Endothelial cell of hepatic sinusoid (primary cell): ENCODE results near the gene KCNT1.

Experiments
- in situ Hi-C: cut with HindIII; loops from 2 replicates; pipeline ENCODE4 v1.10.0; 2017; ENCODE audit warnings: low sequenced_read_pairs

The KCNT1 gene

DNA sequence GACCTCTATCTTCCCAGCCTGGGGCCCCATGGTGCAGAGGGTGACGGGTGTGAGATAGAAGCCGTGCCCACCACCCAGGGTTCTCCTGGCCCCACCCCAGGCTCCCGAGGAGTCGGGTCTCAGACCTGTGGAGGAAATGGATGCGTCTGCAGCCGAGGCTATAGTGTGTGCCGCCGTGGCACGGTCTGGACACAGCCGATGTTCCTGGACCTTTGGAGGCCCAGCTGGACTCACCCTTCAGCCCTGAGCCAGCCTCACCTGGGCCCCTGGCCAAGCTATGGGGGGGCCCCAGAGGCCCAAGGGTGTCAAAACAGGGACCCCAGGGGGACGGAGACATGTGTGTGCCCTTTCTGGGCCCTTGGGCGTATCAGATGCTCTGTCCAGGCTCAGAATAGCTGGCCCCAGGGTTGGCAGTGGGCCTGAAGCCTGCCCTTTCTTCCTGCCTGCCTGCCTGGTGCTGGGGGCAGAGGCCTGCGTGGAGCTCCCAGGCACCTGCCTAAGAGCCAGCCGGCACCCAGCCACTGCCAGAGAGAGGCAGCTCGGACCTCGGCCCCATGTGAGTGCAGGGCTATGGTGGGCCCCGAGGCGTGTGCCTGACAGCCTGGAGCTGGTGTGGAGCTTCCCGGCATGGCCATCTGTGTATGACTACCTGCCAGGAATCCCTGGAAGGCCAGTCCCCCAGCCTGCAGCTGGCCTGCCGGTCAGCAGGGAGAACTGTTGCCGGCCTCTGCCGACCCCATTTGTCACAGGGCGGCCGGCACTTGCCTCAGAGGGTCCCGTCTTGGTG lies 41.8 kb downstream of the KCNT1 start:
- in situ Hi-C loops: no loop called here

DNA sequence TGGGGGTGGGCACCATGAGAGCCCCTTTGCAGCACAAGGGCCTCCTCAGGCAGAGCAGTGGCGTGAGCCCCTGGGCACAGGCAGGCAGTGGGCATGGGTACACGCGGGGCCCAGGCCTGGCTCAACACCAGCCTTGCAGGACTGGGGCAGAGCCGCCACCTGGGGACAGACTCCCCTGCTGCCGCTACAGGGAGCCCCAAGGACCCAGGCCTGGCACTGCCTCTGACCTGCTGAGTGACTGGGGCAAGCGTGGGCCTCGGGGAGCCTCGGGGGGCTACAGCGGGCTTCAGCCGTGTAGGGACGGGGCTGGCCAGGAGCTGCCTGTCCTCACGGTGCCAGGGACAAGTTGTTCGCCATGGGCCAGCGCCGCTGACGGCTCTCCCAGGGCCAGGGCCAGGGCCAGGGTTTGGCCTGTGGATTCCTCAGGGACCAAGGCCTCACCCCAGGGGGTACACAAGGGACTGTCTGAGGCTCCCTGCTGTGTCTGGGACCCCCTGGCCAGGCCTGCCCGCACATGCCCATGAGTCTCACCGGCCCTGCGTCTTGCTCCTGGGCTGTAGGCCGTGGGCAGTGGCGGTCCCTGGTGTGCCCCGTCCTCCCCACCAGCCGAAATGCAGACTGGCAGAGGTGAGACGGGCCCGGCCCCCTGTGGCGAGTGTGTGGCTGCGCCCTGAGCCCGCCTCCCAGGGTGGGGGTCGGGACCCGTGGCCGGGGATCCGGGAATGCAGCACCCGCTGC lies 42.5 kb downstream of the KCNT1 start:
- in situ Hi-C loops: no loop called here

- in situ Hi-C loops: no loop called here
Observed at GRCh38 chr9:135745189-135745588, 43.2 kb downstream of the KCNT1 start.

GRCh38 chr9:135745686-135746324 lies 43.8 kb downstream of the KCNT1 start:
- in situ Hi-C loops: no loop called here

- in situ Hi-C loops: no loop called here
Observed at GRCh38 chr9:135746565-135746964, 44.6 kb downstream of the KCNT1 start.

DNA sequence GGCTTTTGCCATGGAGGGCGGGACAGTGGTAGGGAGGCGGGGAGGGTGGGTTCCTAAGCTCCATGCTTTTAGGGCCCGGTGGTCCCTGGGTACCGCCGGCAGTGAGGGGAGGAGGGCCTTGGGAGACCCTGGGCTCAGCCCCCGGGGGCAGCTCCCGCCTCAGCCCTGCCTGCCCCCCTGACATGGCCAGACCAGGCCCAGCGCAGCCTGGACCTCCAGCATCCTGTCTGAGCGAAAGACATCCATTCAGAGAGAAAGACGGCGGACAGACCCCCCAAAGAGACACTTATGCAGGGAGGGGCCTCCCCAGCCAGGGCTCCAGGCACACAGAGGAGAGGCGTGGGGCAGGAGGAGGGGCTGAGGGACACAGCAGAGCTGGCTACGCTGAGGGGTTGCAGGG lies 45.3 kb downstream of the KCNT1 start:
- in situ Hi-C loops: no loop called here

DNA sequence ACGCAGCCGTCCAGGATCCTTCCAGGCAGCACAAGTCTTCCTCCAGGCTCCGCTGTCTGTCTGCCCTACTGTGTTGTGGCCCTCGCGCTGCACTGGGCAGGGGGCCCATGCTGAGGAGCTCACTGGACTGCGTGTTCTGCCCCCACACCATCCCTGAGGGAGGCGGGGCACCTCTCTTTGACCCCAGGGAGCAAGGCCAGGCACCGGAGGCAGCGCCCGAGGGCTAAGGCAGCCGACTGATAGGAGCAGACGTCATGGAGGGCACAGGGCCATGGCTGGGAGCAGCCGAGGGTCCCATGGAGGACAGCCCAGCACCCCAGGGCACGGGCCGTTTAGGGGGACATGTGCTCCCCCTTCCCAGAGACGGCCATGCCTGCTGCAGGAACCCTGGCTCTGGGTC lies 46.7 kb downstream of the KCNT1 start:
- in situ Hi-C loops: no loop called here

GRCh38 chr9:135749171-135750045 lies 47.4 kb downstream of the KCNT1 start:
- in situ Hi-C loops: no loop called here

GRCh38 chr9:135750786-135751185 lies 48.8 kb downstream of the KCNT1 start:
- in situ Hi-C loops: no loop called here

GRCh38 chr9:135751501-135751900 lies 49.5 kb downstream of the KCNT1 start:
- in situ Hi-C loops: no loop called here

DNA sequence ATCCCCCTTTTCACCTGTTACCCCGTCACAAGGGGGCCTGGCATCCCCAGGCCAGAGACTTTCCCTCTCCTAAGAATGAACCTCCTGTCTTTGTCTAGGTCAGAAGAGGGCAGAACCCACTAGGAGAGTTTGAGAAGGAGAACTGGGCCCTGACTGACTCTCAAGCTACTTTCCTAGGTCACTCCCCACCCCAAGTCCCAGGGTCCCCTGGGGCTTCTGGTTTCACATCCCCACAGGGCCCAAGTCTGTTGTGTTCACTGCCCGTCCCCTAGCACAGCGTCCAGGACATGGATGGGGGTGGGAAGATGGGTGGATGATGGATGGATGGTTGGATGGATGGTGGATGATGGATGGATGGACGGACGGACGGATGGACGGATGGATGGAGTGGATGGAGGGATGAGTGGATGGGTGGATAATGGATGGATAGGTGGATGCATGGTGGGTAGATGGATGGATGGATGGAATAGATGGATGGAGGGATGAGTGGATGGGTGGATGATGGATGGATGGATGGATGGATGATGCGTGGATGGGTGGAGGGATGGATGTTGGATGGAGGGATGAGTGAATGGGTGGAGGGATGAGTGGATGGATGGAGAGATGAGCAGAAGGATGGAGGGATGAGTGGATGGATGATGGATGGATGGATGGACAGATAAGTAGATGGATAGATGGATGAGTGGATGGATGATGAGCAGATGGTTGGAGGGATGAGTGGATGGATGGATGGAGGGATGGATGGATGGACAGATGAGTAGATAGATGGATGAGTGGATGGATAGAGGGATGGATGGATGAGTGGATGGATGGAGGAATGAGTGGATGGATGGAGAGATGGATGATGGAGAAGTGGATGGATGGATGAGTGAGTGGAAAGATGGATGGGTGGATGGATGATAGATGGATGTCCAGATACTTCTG lies 50.6 kb downstream of the KCNT1 start:
- in situ Hi-C loops: no loop called here

DNA sequence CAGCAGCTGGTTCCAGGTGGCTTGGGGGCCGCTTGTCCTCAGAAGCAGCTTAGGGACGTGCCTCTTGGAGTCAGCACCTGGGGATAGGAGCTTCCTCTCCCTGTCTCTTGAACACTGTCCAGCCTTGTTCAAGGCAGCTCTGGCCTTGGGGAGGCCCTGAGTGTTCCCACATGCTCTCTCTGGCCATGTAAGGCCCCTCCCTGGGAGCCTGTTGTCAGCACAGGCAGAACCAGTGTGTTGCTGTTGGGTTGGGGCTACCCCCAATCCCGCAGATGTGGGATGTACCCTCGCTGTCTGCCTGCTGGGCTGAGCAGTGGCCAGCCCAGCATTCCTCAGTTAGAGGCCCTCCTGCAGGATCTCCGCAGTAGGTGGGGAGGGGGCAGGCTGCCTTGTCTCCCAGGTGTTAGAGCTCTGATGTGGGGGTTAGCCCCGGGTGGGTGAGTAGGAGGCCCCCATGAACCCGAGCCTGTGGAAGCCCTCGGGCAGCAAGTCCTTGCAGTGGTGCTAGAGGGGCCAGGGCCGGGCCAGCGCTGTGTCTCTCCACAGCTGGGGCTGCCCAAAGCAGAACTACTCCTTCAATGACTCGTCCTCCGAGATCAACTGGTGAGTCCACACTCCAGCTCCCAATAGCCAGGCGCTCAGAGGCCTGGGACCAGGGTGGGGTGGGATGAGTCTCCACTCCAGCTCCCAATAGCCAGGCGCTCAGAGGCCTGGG lies 51.6 kb downstream of the KCNT1 start:
- in situ Hi-C loops: no loop called here

GRCh38 chr9:135756576-135756975 lies 54.6 kb downstream of the KCNT1 start:
- in situ Hi-C loops: loop anchor here (5.0 kb wide), 1 partner anchor 39 kb away; no protein-coding TSS in a partner anchor

DNA sequence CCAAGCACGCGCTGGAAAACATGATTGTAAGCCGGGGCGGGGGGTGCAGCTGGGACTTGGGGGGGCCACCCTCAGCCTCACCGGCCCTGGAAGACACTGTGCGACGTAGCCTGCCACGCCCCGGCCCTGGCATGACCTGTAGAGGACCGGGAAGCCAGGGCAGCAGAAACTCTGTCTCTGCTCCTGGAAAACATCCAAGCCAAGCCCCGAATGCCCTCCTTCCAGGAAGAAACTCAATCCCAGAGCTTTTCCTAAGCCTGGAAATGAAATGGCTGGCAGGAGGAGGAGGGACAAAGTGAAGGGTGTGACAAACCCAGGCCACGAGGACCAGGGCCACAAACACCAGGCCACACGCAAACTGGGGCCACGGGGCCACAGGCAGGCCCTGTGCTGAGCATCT lies 55.4 kb downstream of the KCNT1 start:
- in situ Hi-C loops: loop anchor here (5.0 kb wide), 1 partner anchor 40 kb away; no protein-coding TSS in a partner anchor

GRCh38 chr9:135758056-135758455 lies 56.1 kb downstream of the KCNT1 start:
- in situ Hi-C loops: loop anchor here (5.0 kb wide), 1 partner anchor 41 kb away; no protein-coding TSS in a partner anchor

GRCh38 chr9:135758870-135759269 lies 56.9 kb downstream of the KCNT1 start:
- in situ Hi-C loops: loop anchor here (5.0 kb wide), 1 partner anchor 42 kb away; no protein-coding TSS in a partner anchor

GRCh38 chr9:135759676-135760300 lies 57.8 kb downstream of the KCNT1 start:
- in situ Hi-C loops: loop anchor here (5.0 kb wide), 1 partner anchor 42 kb away; no protein-coding TSS in a partner anchor

- in situ Hi-C loops: no loop called here
Observed at GRCh38 chr9:135760465-135760864, 58.5 kb downstream of the KCNT1 start.
